ENCODE measurements around the gene ASPHD1. TPM values are rescaled to one million over a fixed set of nuclear protein-coding genes. Genes with fewer than 3 reads are reported as not detected.

Gene ASPHD1
- polyA plus RNA-seq, 2 of the 4 experiments (the other 2 are of a cell fraction): 4.6 to 20.6 TPM

DNA sequence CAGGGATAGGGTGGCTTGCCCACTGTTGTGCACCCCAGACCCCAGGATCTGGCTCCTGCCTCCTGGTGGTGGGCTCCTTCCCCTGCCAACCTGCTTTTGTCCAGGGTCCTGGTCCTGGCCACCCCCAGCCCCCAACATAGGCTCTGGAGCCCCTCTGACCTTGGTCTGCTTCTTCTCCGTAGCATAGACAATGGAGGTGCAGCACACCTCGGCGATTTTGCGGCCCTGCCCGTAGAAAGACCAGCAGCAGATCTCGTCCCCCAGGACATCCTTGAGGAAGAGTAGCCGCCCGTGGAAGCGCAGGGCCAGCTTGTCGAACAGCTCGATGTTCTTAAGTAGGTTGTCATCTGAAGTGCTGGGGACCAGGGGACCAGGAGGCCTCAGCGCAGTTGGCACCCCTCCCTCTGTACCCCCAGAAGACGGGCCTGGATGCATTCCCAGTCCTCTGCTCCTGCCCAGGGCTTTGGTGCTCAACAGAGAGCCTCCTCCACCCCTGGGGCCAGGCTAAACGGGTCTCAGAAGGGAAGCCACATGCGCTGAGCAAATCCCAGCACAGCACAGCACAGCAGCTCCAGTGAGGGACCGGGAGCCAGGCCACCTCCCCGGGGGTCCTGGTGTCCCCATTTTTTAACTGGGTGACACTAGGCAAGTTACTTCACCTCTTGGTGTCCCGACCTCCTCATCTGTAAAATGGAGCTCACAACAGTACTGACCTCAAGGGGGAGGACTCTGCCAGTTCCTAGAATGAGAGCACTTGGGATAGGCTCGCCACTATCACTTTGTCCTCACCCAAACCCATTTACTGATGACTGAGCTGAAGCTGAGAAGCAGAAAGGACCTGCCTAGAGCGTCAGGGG lies 10.8 kb downstream of the ASPHD1 start:
- Histone ChIP-seq H3K27ac (no peak overlapping the region), H3K4me3 (no peak overlapping the region), H3K9me3 (no peaks in the 10 kb centered on the region), H3K4me2 (no peak overlapping the region), H3K4me1 (peaks cover 6% of the 10 kb centered on the region; the same call in 2 of the 3 replicates)
- peak; percentile 46 to 51; a peak in 4 of 6 replicates for ATAC-seq
- ChIA-PET CTCF (interaction anchor here (0.6 to 2.4 kb wide), 8 partner anchors 9 to 122 kb away, joined by 3 to 9 read pairs (median 4); partner anchors contain the start of gene TMEM219), POLR2A (interaction anchor here (1.0 to 2.8 kb wide), 2 partner anchors 10 to 11 kb away, joined by 3 to 7 read pairs; partner anchors contain the start of genes ASPHD1 and SEZ6L2)
- no peak for TF ChIP-seq EP300 (IDR thresholded peaks at IDR 0.05)
- no peak for TF ChIP-seq ZFP36 (IDR thresholded peaks at IDR 0.05; ENCODE audit: borderline replicate concordance, partially characterized antibody)
- no peak for TF ChIP-seq E2F6 (IDR thresholded peaks at IDR 0.05; ENCODE audit: borderline replicate concordance, low read depth)
- TF ChIP-seq RAD21 (conservative IDR thresholded peaks at IDR 0.05 in 1 of 2, IDR thresholded peaks at IDR 0.05 in 1 of 2): peak in 1 of 2 experiments; percentile 14; a peak in 1 of 5 replicates
- 89% methylated on average over 9 of the region's 20 CpGs for WGBS (ENCODE audit: missing lambda C conversion rate)
- no peak for DNase-seq (ENCODE audit: low read depth in 1 of 2, low spot score in 1 of 2)
- no peak for FAIRE-seq

DNA sequence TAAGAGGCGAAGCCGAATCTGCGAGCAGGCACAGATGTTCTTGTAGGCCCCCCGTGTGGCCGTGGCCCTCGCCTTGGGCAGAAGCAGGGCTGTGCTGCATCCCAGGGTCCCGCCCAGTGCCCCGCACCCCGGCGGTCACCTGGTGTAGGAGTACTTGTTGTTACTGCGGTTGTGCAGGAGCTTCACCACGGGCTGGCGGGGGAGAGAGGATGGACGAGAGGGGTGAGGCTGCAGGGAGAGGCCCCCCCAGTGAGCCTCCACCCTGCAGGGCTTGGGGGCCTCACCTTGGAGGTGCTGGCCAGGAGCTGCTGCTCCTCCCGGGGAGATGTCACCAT lies 11.4 kb downstream of the ASPHD1 start:
- POLR2A ChIA-PET: interaction anchor here (2.8 kb wide), 1 partner anchor 12 kb away, joined by 7 read pairs; the partner anchor contains the start of gene SEZ6L2
- 98% methylated on average over 15 of the region's 15 CpGs for WGBS (ENCODE audit: missing lambda C conversion rate)
- Histone ChIP-seq H3K27ac (no peak overlapping the region), H3K4me3 (no peak overlapping the region), H3K9me3 (no peaks in the 10 kb centered on the region), H3K4me2 (no peak overlapping the region), H3K4me1 (peaks cover 9% of the 10 kb centered on the region; the same call in 2 of the 3 replicates)
- CTCF ChIA-PET: interaction anchor here (0.6 to 2.4 kb wide), 9 partner anchors 10 to 121 kb away, joined by 3 to 9 read pairs (median 4); partner anchors contain the start of gene TMEM219
- no peak for FAIRE-seq
- TF ChIP-seq SREBF2 (IDR thresholded peaks at IDR 0.05) (no peak), CBX2 (IDR thresholded peaks at IDR 0.05; ENCODE audit: borderline replicate concordance, low read depth) (no peak), HOXA7 (CRISPR knock-in tag; IDR thresholded peaks at IDR 0.05) (no peak), BCL3 (IDR thresholded peaks at IDR 0.05) (no peak), TP53 (CRISPR knock-in tag; IDR thresholded peaks at IDR 0.05) (no peak), E2F6 (IDR thresholded peaks at IDR 0.05; ENCODE audit: borderline replicate concordance, low read depth) (no peak), ZNF302 (CRISPR knock-in tag; IDR thresholded peaks at IDR 0.05) (no peak), HDAC2 (IDR thresholded peaks at IDR 0.05) (no peak), ESRRA (IDR thresholded peaks at IDR 0.05; ENCODE audit: borderline replicate concordance, low read length) (no peak), JUNB (IDR thresholded peaks at IDR 0.05) (no peak), MYC (IDR thresholded peaks at IDR 0.05; ENCODE audit: borderline replicate concordance, low read length) (no peak), NR3C1 (IDR thresholded peaks at IDR 0.05) (no peak), POLR2A (IDR thresholded peaks at IDR 0.05; ENCODE audit: low read length) (no peak), HEYL (CRISPR knock-in tag; IDR thresholded peaks at IDR 0.05) (no peak), SMC3 (IDR thresholded peaks at IDR 0.05) (no peak), MAFK (IDR thresholded peaks at IDR 0.05; ENCODE audit: partially characterized antibody) (no peak)
- no peak for DNase-seq (ENCODE audit: low read depth in 1 of 2, low spot score in 1 of 2)
- peak; percentile 20 to 24; a peak in 4 of 6 replicates for ATAC-seq

DNA sequence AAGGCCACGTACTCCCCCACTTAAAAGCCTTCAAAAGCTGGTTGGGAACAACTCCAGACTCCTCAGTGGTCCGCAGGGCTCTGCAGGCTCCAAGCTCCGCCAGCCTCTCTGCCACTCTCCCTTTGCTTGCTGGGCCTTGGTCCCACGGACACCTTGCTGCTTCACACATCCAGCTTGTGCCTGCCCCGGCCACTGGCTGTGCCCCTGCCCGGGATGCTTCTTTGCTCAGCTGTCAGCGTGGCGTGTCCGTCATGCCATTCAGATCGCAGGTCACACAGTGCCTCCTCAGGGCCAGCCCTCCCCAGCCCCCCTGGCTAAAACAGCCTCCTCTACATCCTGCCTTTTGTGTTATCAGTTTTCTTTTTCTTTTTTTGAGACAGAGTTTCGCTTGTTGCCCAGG lies 11.8 kb downstream of the ASPHD1 start:
- Histone ChIP-seq H3K4me3 (no peak overlapping the region), H3K9me3 (no peaks in the 10 kb centered on the region), H3K4me2 (no peak overlapping the region), H3K27ac (no peak overlapping the region), H3K4me1 (peaks cover 9% of the 10 kb centered on the region; the same call in 2 of the 3 replicates)
- peak in 1 of 2 experiments; percentile 26; a peak in 2 of 6 replicates for ATAC-seq
- DNase-seq (ENCODE audit: low read depth in 1 of 2, low spot score in 1 of 2): no peak
- POLR2A ChIA-PET: interaction anchor here (2.8 kb wide), 1 partner anchor 12 kb away, joined by 7 read pairs; the partner anchor contains the start of gene SEZ6L2
- 89% methylated on average over 11 of the region's 11 CpGs for WGBS (ENCODE audit: missing lambda C conversion rate)
- no peak for TF ChIP-seq NPAS2 (CRISPR knock-in tag; IDR thresholded peaks at IDR 0.05; ENCODE audit: borderline replicate concordance)
- TF ChIP-seq FOXS1 (CRISPR knock-in tag; IDR thresholded peaks at IDR 0.05): no peak
- no peak for TF ChIP-seq JUN (IDR thresholded peaks at IDR 0.05)
- TF ChIP-seq E2F6 (IDR thresholded peaks at IDR 0.05; ENCODE audit: borderline replicate concordance, low read depth): no peak
- no peak for TF ChIP-seq JUNB (IDR thresholded peaks at IDR 0.05)
- no peak for TF ChIP-seq HES2 (IDR thresholded peaks at IDR 0.05)
- TF ChIP-seq ZNF302 (CRISPR knock-in tag; IDR thresholded peaks at IDR 0.05): no peak
- no peak for TF ChIP-seq RARB (CRISPR knock-in tag; IDR thresholded peaks at IDR 0.05)
- TF ChIP-seq HEYL (CRISPR knock-in tag; IDR thresholded peaks at IDR 0.05): no peak
- CTCF ChIA-PET: interaction anchor here (0.6 to 2.4 kb wide), 8 partner anchors 10 to 121 kb away, joined by 3 to 9 read pairs (median 3); no protein-coding TSS in a partner anchor
- no peak for FAIRE-seq
